CD4-positive, alpha-beta T cell treated with Interleukin-4 for 4 hours (primary cell): ENCODE results near the gene TMEM259.

Experiments
- DNase-seq: peaks from one replicate; pipeline ENCODE4 v3.0.0-alpha.2; 2020

TMEM259 gene

GRCh38 chr19:1000591-1001537 is 20.1 kb downstream of the TMEM259 start:
- DNase-seq: no peak

- DNase-seq: peak; percentile 50
These were observed 20.8 kb downstream of the TMEM259 start, which contains the start of gene GRIN3B for GRCh38 chr19:1000095-1000494. Gene GRIN3B, plus strand, starts transcription at chr19:1000419. Its CDS starts 19 bp downstream, at chr19:1000438.

- no peak for DNase-seq
These were observed 21.6 kb downstream of the TMEM259 start for GRCh38 chr19:999379-999719.

- DNase-seq: no peak
These were observed 22.9 kb downstream of the TMEM259 start for GRCh38 chr19:998064-998463.

- peak; percentile 77 for DNase-seq
These were observed 24.7 kb downstream of the TMEM259 start for GRCh38 chr19:996051-996838.

GRCh38 chr19:995051-995827 is 25.7 kb downstream of the TMEM259 start:
- DNase-seq: no peak

- DNase-seq: no peak
These were observed 26.4 kb downstream of the TMEM259 start for GRCh38 chr19:994516-994915.

GRCh38 chr19:993831-994393 is 27.0 kb downstream of the TMEM259 start:
- no peak for DNase-seq

GRCh38 chr19:993361-993830 is 27.5 kb downstream of the TMEM259 start:
- no peak for DNase-seq

- DNase-seq: no peak
These were observed 28.3 kb downstream of the TMEM259 start for GRCh38 chr19:992670-993055.

GRCh38 chr19:991932-992669 is 28.8 kb downstream of the TMEM259 start:
- no peak for DNase-seq

- peak; percentile 1 for DNase-seq
These were observed 29.6 kb downstream of the TMEM259 start for GRCh38 chr19:991174-991931.

- DNase-seq: no peak
These were observed 30.2 kb downstream of the TMEM259 start for GRCh38 chr19:990746-991145.

- DNase-seq: no peak
These were observed 30.8 kb downstream of the TMEM259 start for GRCh38 chr19:990119-990571.

- DNase-seq: no peak
These were observed 31.4 kb downstream of the TMEM259 start for GRCh38 chr19:989381-990081.

- no peak for DNase-seq
These were observed 32.4 kb downstream of the TMEM259 start for GRCh38 chr19:988510-988909.

GRCh38 chr19:988081-988480 is 32.8 kb downstream of the TMEM259 start:
- DNase-seq: no peak

GRCh38 chr19:986083-986482 is 34.8 kb downstream of the TMEM259 start:
- no peak for DNase-seq

- peak; percentile 86 for DNase-seq
These were observed 36.6 kb downstream of the TMEM259 start, which contains the start of gene WDR18 for GRCh38 chr19:984165-984967. Gene WDR18, plus strand, starts transcription at chr19:984345. Its CDS starts 9 bp downstream, at chr19:984354.
